Upper lobe of right lung (tissue), 1 donor: ENCODE data around the gene GTF3C1. TPM values are rescaled to one million over a fixed set of nuclear protein-coding genes. Genes with fewer than 3 reads are reported as not detected.

Experiments
- ATAC-seq: fragments of 200-7000 bp; cut with Tn5 transposase; one replicate; pipeline ENCODE4 v1.9.1; 2020; ENCODE audit warnings: mild to moderate bottlenecking, moderate library complexity
- DNase-seq: peaks from one replicate; pipeline ENCODE4 v3.0.0-alpha.2; 2020
- H3K27ac ChIP-seq: fragments of 200-600 bp; one replicate; pipeline ENCODE4 v1.8.0; 2022
- H3K27me3 ChIP-seq: fragments of 200-600 bp; one replicate; pipeline ENCODE4 v1.8.0; 2022; ENCODE audit warnings: mild to moderate bottlenecking
- H3K36me3 ChIP-seq: fragments of 200-600 bp; one replicate; pipeline ENCODE4 v1.8.0; 2022
- H3K4me1 ChIP-seq: fragments of 200-600 bp; one replicate; pipeline ENCODE4 v1.8.0; 2022
- H3K4me3 ChIP-seq: fragments of 200-600 bp; one replicate; pipeline ENCODE4 v1.8.0; 2022; ENCODE audit warnings: mild to moderate bottlenecking
- H3K9me3 ChIP-seq: fragments of 200-600 bp; one replicate; pipeline ENCODE4 v1.8.0; 2022
- intact Hi-C: fragments of 100-400 bp; cut with DNase I; formaldehyde crosslinking; loops from one replicate; pipeline ENCODE4 v1.11.0; 2022
- total RNA-seq: library from RNA; stranded (reverse); fragmentation: NEBNext Ultra II Directional; extraction: Animal tissue kit (Norgen Biotek cat#: 25700); gene quantifications from one replicate; pipeline ENCODE4 v1.2.1, GENCODE V29; 2021
- TF ChIP-seq, protein P1 (sequence below): fragments of 200-600 bp; IDR thresholded peaks from one replicate; pipeline ENCODE4 v1.8.0; 2022; ENCODE audit warnings: antibody characterized with exemption
- donor health status: DM: no; HTN: yes; CAD: no; lungs with severe emphysema.

Gene GTF3C1
- total RNA-seq, 1 donor from 2014 or later: 55.0 TPM

DNA sequence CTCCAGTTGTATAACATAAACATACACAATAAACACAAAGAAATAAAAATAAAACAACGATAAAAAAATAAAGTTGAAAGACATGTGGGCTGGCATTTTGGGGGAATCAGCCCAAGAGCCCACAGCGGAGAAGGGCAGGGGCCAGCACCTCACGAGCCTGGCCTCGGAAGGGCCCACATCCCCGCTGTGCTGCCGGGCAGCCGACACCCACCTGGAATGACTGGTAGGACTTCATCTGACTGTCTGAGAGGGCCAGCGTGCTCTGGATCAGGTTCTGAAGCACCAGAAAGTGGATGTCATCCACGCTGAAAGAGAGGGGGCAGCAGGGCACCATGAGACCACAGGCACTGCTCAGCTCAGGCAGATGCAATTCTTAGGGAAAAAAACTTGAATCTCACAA lies 73.5 kb downstream of the GTF3C1 start:
- peaks cover 96% of the 10 kb centered on the region for H3K36me3 ChIP-seq
- no peaks in the 10 kb centered on the region for H3K9me3 ChIP-seq
- H3K27ac ChIP-seq: no peak overlapping the region
- intact Hi-C loops: no loop called here
- DNase-seq (no peak), ATAC-seq (no peak)
- TF ChIP-seq, protein P1, sequence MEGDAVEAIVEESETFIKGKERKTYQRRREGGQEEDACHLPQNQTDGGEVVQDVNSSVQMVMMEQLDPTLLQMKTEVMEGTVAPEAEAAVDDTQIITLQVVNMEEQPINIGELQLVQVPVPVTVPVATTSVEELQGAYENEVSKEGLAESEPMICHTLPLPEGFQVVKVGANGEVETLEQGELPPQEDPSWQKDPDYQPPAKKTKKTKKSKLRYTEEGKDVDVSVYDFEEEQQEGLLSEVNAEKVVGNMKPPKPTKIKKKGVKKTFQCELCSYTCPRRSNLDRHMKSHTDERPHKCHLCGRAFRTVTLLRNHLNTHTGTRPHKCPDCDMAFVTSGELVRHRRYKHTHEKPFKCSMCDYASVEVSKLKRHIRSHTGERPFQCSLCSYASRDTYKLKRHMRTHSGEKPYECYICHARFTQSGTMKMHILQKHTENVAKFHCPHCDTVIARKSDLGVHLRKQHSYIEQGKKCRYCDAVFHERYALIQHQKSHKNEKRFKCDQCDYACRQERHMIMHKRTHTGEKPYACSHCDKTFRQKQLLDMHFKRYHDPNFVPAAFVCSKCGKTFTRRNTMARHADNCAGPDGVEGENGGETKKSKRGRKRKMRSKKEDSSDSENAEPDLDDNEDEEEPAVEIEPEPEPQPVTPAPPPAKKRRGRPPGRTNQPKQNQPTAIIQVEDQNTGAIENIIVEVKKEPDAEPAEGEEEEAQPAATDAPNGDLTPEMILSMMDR: no peak
- H3K27me3 ChIP-seq: no peaks in the 10 kb centered on the region
- H3K4me3 ChIP-seq: no peak overlapping the region
- H3K4me1 ChIP-seq: no peaks in the 10 kb centered on the region

GRCh38 chr16:27475561-27475960 lies 74.2 kb downstream of the GTF3C1 start:
- Histone ChIP-seq H3K27ac (no peak overlapping the region), H3K27me3 (no peaks in the 10 kb centered on the region), H3K4me3 (no peak overlapping the region), H3K36me3 (peaks cover 96% of the 10 kb centered on the region), H3K9me3 (no peaks in the 10 kb centered on the region), H3K4me1 (no peaks in the 10 kb centered on the region)
- DNase-seq: no peak
- no peak for ATAC-seq
- intact Hi-C loops: no loop called here
- TF ChIP-seq, protein P1: no peak

DNA sequence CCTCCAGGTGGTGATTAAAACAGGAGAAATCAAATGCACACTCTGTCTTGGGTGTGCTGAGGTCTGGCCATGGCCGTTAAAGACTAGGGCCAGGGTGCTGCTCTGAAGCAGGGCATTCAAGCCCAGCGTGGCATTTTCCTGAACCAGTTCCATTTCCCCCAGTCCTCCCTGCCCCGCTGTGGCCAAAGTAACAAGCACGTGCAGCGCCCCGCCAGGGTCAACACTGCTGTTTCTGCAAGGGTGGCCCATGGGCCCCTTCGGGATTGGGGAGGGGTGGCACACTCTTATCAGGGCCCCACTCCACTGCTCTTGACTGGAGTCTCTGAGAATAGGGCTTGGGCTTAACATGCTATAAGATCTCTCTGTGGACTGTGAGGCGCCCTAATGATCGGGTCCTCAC lies 74.8 kb downstream of the GTF3C1 start:
- H3K9me3 ChIP-seq: no peaks in the 10 kb centered on the region
- ATAC-seq (no peak), DNase-seq (no peak)
- intact Hi-C loops: no loop called here
- TF ChIP-seq, protein P1: no peak
- H3K36me3 ChIP-seq: peaks cover 96% of the 10 kb centered on the region
- no peaks in the 10 kb centered on the region for H3K27me3 ChIP-seq
- H3K4me3 ChIP-seq: no peak overlapping the region
- H3K4me1 ChIP-seq: no peaks in the 10 kb centered on the region
- no peak overlapping the region for H3K27ac ChIP-seq

DNA sequence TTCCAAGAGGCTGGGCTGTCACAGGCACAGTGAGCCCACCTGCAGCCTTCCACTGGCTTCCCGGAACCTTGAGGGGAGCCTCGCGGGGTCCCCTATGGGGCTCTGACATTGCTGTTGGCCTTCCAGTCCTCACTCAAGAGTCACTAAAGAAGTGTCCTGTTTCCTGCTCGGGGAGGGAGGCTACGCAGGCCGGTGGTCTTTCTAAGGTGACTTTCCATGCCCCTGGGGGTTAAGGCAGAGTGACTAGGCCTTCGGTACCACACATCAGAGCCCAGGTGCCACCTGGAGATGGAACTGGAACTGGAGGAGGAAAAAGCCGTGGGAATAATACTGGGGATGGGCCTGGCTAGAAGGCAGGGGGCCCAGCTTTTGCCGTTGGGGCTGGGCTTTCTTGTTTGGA lies 75.7 kb downstream of the GTF3C1 start:
- intact Hi-C loops: no loop called here
- TF ChIP-seq, protein P1: no peak
- Histone ChIP-seq H3K27me3 (no peaks in the 10 kb centered on the region), H3K36me3 (peaks cover 97% of the 10 kb centered on the region), H3K9me3 (no peaks in the 10 kb centered on the region), H3K27ac (no peak overlapping the region), H3K4me1 (no peaks in the 10 kb centered on the region), H3K4me3 (no peak overlapping the region)
- ATAC-seq (no peak), DNase-seq (no peak)

GRCh38 chr16:27473101-27473900 lies 76.4 kb downstream of the GTF3C1 start:
- no peaks in the 10 kb centered on the region for H3K27me3 ChIP-seq
- H3K36me3 ChIP-seq: peaks cover 97% of the 10 kb centered on the region
- ATAC-seq: no peak

More at GRCh38 chr16:27473101-27473900, 76.4 kb downstream of the GTF3C1 start:
- H3K4me1 ChIP-seq: no peaks in the 10 kb centered on the region
- H3K4me3 ChIP-seq: no peak overlapping the region
- H3K27ac ChIP-seq: no peak overlapping the region
- TF ChIP-seq, protein P1: no peak
- no peak for DNase-seq
- intact Hi-C loops: no loop called here
- no peaks in the 10 kb centered on the region for H3K9me3 ChIP-seq
